CD4-positive, alpha-beta T cell treated with Interleukin-6 at 100 ng/mL for 8 hours (primary cell): ENCODE measurements around the gene DLGAP1.

Experiments
- DNase-seq: peaks from one replicate; pipeline ENCODE4 v3.0.0-alpha.2; 2020; ENCODE audit warnings: mixed read lengths, low spot score

The DLGAP1 gene

GRCh38 chr18:4238966-4239365 is 216.1 kb downstream of the DLGAP1 start:
- DNase-seq: no peak

- DNase-seq: no peak
These were observed 217.5 kb downstream of the DLGAP1 start for GRCh38 chr18:4237664-4238041.

- DNase-seq: no peak
These were observed 218.0 kb downstream of the DLGAP1 start for GRCh38 chr18:4236940-4237663.

- no peak for DNase-seq
These were observed 221.6 kb downstream of the DLGAP1 start for GRCh38 chr18:4233468-4233867.

- DNase-seq: no peak
These were observed 222.5 kb downstream of the DLGAP1 start for GRCh38 chr18:4232656-4233055.

- no peak for DNase-seq
These were observed 223.8 kb downstream of the DLGAP1 start for GRCh38 chr18:4231260-4231659.

- no peak for DNase-seq
These were observed 224.5 kb downstream of the DLGAP1 start for GRCh38 chr18:4230450-4231168.

- no peak for DNase-seq
These were observed 230.9 kb downstream of the DLGAP1 start for GRCh38 chr18:4224031-4224704.

GRCh38 chr18:4211111-4211837 is 243.8 kb downstream of the DLGAP1 start:
- no peak for DNase-seq

GRCh38 chr18:4208366-4208765 is 246.7 kb downstream of the DLGAP1 start:
- no peak for DNase-seq

GRCh38 chr18:4207383-4207985 is 247.6 kb downstream of the DLGAP1 start:
- no peak for DNase-seq

- DNase-seq: no peak
These were observed 250.7 kb downstream of the DLGAP1 start for GRCh38 chr18:4204438-4204720.

GRCh38 chr18:4203568-4204437 is 251.3 kb downstream of the DLGAP1 start:
- no peak for DNase-seq

- DNase-seq: no peak
These were observed 254.7 kb downstream of the DLGAP1 start for GRCh38 chr18:4200399-4200798.

GRCh38 chr18:4198956-4199355 is 256.2 kb downstream of the DLGAP1 start:
- DNase-seq: no peak

GRCh38 chr18:4196351-4196750 is 258.8 kb downstream of the DLGAP1 start:
- no peak for DNase-seq

GRCh38 chr18:4193086-4193485 is 262.0 kb downstream of the DLGAP1 start:
- DNase-seq: no peak

GRCh38 chr18:4181882-4182568 is 273.1 kb downstream of the DLGAP1 start:
- DNase-seq: no peak

- DNase-seq: no peak
These were observed 274.0 kb downstream of the DLGAP1 start for GRCh38 chr18:4181086-4181485.

GRCh38 chr18:4172196-4173100 is 282.7 kb downstream of the DLGAP1 start:
- no peak for DNase-seq
